GM12874 (cell line): ENCODE measurements around the gene KCNA3.

Experiments
- CTCF ChIP-seq: IDR thresholded peaks from 2 replicates; pipeline ENCODE4 v1.5.1; 2011; ENCODE audit warnings: low read depth, mild to moderate bottlenecking, control low read depth, low read length, moderate library complexity; ENCODE audit not compliant: insufficient read depth

KCNA3 gene

GRCh38 chr1:110710314-110710713 is 35.6 kb upstream of the KCNA3 start:
- TF ChIP-seq CTCF = no peak

- no peak for TF ChIP-seq CTCF
Measured at GRCh38 chr1:110708974-110709440, 34.3 kb upstream of the KCNA3 start.

GRCh38 chr1:110707232-110707631 is 32.5 kb upstream of the KCNA3 start:
- no peak for TF ChIP-seq CTCF

- TF ChIP-seq CTCF = no peak
Measured at GRCh38 chr1:110706621-110707020, 31.9 kb upstream of the KCNA3 start.

- no peak for TF ChIP-seq CTCF
Measured at GRCh38 chr1:110702260-110702659, 27.5 kb upstream of the KCNA3 start.

GRCh38 chr1:110700767-110701166 is 26.0 kb upstream of the KCNA3 start:
- TF ChIP-seq CTCF = no peak

GRCh38 chr1:110697606-110698005 is 22.9 kb upstream of the KCNA3 start:
- no peak for TF ChIP-seq CTCF

GRCh38 chr1:110696818-110697217 is 22.1 kb upstream of the KCNA3 start:
- no peak for TF ChIP-seq CTCF
